PC-9 (cell line): ENCODE results near the gene TBC1D16. TPM values are rescaled to one million over a fixed set of nuclear protein-coding genes. Genes with fewer than 3 reads are reported as not detected.

Experiments
- BruUV-seq: library from RNA; stranded (reverse); fragments of 400-500 nt; replicated peaks from 2 replicates; lab custom pipeline; 2021; lab: Mats Ljungman, UMichigan
- CTCF ChIA-PET: fragments of 300-600 bp; sonication (Branson Sonifier 250); formaldehyde crosslinking; loops from one replicate; lab custom pipeline; 2022; ENCODE audit warnings: antibody characterized with exemption; lab: Charles Lee
- POLR2A ChIA-PET: fragments of 300-600 bp; sonication (Branson Sonifier 250); formaldehyde crosslinking; loops from one replicate; lab custom pipeline; 2022; ENCODE audit warnings: antibody characterized with exemption; ENCODE audit not compliant: unreplicated experiment; lab: Charles Lee
- DNase-seq, 2 experiments: peaks; one replicate each; pipeline versions ENCODE4 v3.0.0 to v3.0.0-alpha.2; 2015 to 2022; ENCODE audit warnings: mixed read lengths in 1 of 2
- H2AFZ ChIP-seq: fragments of 200-600 bp; sonication (generic); 2 replicates; pipeline ENCODE4 v1.8.1; 2017; ENCODE audit warnings: antibody characterized with exemption
- H3F3A ChIP-seq: fragments of 200-600 bp; sonication (generic); 2 replicates; pipeline ENCODE4 v1.8.1; 2017; ENCODE audit warnings: antibody characterized with exemption, mild to moderate bottlenecking, low read depth; ENCODE audit not compliant: insufficient read depth
- H3K27ac ChIP-seq: fragments of 200-600 bp; sonication (generic); 2 replicates; pipeline ENCODE4 v1.6.1; 2016; ENCODE audit warnings: mixed run types
- H3K27me3 ChIP-seq: fragments of 200-600 bp; sonication (generic); 2 replicates; pipeline ENCODE4 v1.6.1; 2016; ENCODE audit warnings: low read depth, mixed run types; ENCODE audit not compliant: insufficient read depth
- H3K36me3 ChIP-seq: fragments of 200-600 bp; sonication (generic); 2 replicates; pipeline ENCODE4 v1.6.1; 2016; ENCODE audit warnings: low read depth, mixed run types
- H3K4me1 ChIP-seq: fragments of 200-600 bp; sonication (generic); replicated peaks from 2 replicates; pipeline ENCODE4 v1.6.1; 2016; ENCODE audit warnings: mixed run types; ENCODE audit not compliant: insufficient read depth
- H3K4me2 ChIP-seq: fragments of 200-600 bp; sonication (generic); 2 replicates; pipeline ENCODE4 v1.6.1; 2017; ENCODE audit warnings: mixed run types
- H3K4me3 ChIP-seq: fragments of 200-600 bp; sonication (generic); 2 replicates; pipeline ENCODE4 v1.6.1; 2016; ENCODE audit warnings: mixed run types
- H3K79me2 ChIP-seq: fragments of 200-600 bp; sonication (generic); 2 replicates; pipeline ENCODE4 v1.6.1; 2017; ENCODE audit warnings: low read depth, mixed run types
- H3K9me2 ChIP-seq: fragments of 200-600 bp; sonication (generic); 2 replicates; pipeline ENCODE4 v1.8.1; 2017; ENCODE audit warnings: mild to moderate bottlenecking; ENCODE audit not compliant: insufficient read depth
- H3K9me3 ChIP-seq: fragments of 200-600 bp; sonication (generic); 2 replicates; pipeline ENCODE4 v1.8.1; 2016; ENCODE audit warnings: low read depth; ENCODE audit not compliant: insufficient read depth
- H4K20me1 ChIP-seq: fragments of 200-600 bp; sonication (generic); 2 replicates; pipeline ENCODE4 v1.8.1; 2017; ENCODE audit not compliant: insufficient read depth
- CTCF ChIP-seq: fragments of 200-600 bp; sonication (generic); conservative IDR thresholded peaks from 2 replicates; pipeline ENCODE4 v1.6.1; 2017; ENCODE audit warnings: mixed run types, antibody characterized with exemption, mild to moderate bottlenecking, moderate library complexity
- EZH2 ChIP-seq: fragments of 200-600 bp; sonication (generic); IDR thresholded peaks from 2 replicates; pipeline ENCODE4 v1.8.0; 2017; ENCODE audit warnings: antibody characterized with exemption, low read depth
- intact Hi-C: fragments of 100-400 bp; cut with micrococcal nuclease; formaldehyde crosslinking; loops from one replicate; pipeline ENCODE4 v1.10.0; 2022; ENCODE audit not compliant: unreplicated experiment
- total RNA-seq: library from RNA; stranded (reverse); gene quantifications from 2 replicates; pipeline ENCODE4 v1.2.3, GENCODE V29; 2021

The TBC1D16 gene
- total RNA-seq, 1 experiment from 2014 or later, result 41.7 TPM

- Histone ChIP-seq H3K9me3 (no peaks in the 10 kb centered on the region), H3K36me3 (no peaks in the 10 kb centered on the region), H3K4me1 (no peaks in the 10 kb centered on the region), H3K4me2 (no peak overlapping the region), H3K27ac (no peak overlapping the region), H3K9me2 (no peaks in the 10 kb centered on the region), H3F3A (no peaks in the 10 kb centered on the region), H3K27me3 (no peaks in the 10 kb centered on the region), H4K20me1 (no peaks in the 10 kb centered on the region), H2AFZ (no peak overlapping the region), H3K79me2 (no peaks in the 10 kb centered on the region), H3K4me3 (no peak overlapping the region)
- ChIA-PET POLR2A (no interaction called here), CTCF (interaction anchor here (0.6 kb wide), 1 partner anchor 111 kb away, joined by 3 read pairs; no protein-coding TSS in a partner anchor)
- TF ChIP-seq EZH2 (no peak), CTCF (no peak; the same call in 1 of the 2 replicates)
- DNase-seq, result no peak
- BruUV-seq, result no TSS peak
- intact Hi-C loops, result no loop called here
Observed at GRCh38 chr17:79974566-79975497, 60.8 kb downstream of the TBC1D16 start.

GRCh38 chr17:79971651-79972050 is 64.0 kb downstream of the TBC1D16 start:
- no peaks in the 10 kb centered on the region for H3K27me3 ChIP-seq
- H3K27ac ChIP-seq, result no peak overlapping the region
- no peak for DNase-seq
- H3K4me3 ChIP-seq, result no peak overlapping the region
- ChIA-PET POLR2A (no interaction called here), CTCF (no interaction called here)
- H2AFZ ChIP-seq, result no peak overlapping the region
- BruUV-seq, result no TSS peak
- H4K20me1 ChIP-seq, result no peaks in the 10 kb centered on the region
- H3K4me1 ChIP-seq, result no peaks in the 10 kb centered on the region
- H3F3A ChIP-seq, result no peaks in the 10 kb centered on the region
- no peak overlapping the region for H3K4me2 ChIP-seq
- no peaks in the 10 kb centered on the region for H3K36me3 ChIP-seq
- H3K9me3 ChIP-seq, result no peaks in the 10 kb centered on the region
- no peaks in the 10 kb centered on the region for H3K9me2 ChIP-seq
- intact Hi-C loops, result no loop called here
- no peaks in the 10 kb centered on the region for H3K79me2 ChIP-seq
- TF ChIP-seq CTCF (no peak), EZH2 (no peak)

GRCh38 chr17:79970576-79971068 is 65.0 kb downstream of the TBC1D16 start:
- BruUV-seq, result no TSS peak
- H3F3A ChIP-seq, result no peaks in the 10 kb centered on the region
- no peaks in the 10 kb centered on the region for H3K79me2 ChIP-seq
- DNase-seq, result no peak
- no peaks in the 10 kb centered on the region for H3K36me3 ChIP-seq
- ChIA-PET CTCF (interaction anchor here (0.6 kb wide), 1 partner anchor 52 kb away, joined by 3 read pairs; no protein-coding TSS in a partner anchor), POLR2A (no interaction called here)
- H3K27ac ChIP-seq, result no peak overlapping the region
- H3K4me1 ChIP-seq, result no peaks in the 10 kb centered on the region
- H3K27me3 ChIP-seq, result no peaks in the 10 kb centered on the region
- no peak for TF ChIP-seq EZH2
- TF ChIP-seq CTCF, result 0 out of 2 replicates have a peak, but pooled peaks have one; percentile 44
- H3K9me2 ChIP-seq, result no peaks in the 10 kb centered on the region
- intact Hi-C loops, result no loop called here
- H4K20me1 ChIP-seq, result no peaks in the 10 kb centered on the region
- H3K4me2 ChIP-seq, result no peak overlapping the region
- H3K9me3 ChIP-seq, result no peaks in the 10 kb centered on the region
- H3K4me3 ChIP-seq, result no peak overlapping the region
- H2AFZ ChIP-seq, result no peak overlapping the region
